Stomach (tissue), 9 donors: Measurements from ENCODE around the gene MYL11. TPM values are rescaled to one million over a fixed set of nuclear protein-coding genes. Genes with fewer than 3 reads are reported as not detected.
A peak's percentile ranks its signal among the peaks of the same experiment; 100 is the strongest.

Source experiments
- DNase-seq, 2 donors: peaks; one replicate each; pipeline versions ENCODE4 v3.0.0 to v3.0.0-alpha.2; 2013 to 2019
- H3K27ac ChIP-seq, 5 donors: fragments of 200-600 bp in 4 of 5; sonication (generic) in 4 of 5; one replicate each; pipeline ENCODE4 v1.5.1; 2013 to 2019; ENCODE audit warnings: mild to moderate bottlenecking in 1 of 5, moderate library complexity in 1 of 5
- H3K27me3 ChIP-seq, 3 donors: fragments of 200-600 bp; sonication (generic); one replicate each; pipeline ENCODE4 v1.5.1; 2017 to 2019; ENCODE audit warnings: mixed run types in 1 of 3
- H3K36me3 ChIP-seq, 4 donors: fragments of 200-600 bp; sonication (generic); 1 replicate in 3 of 4; 2 replicates in 1 of 4; pipeline ENCODE4 v1.5.1; 2016 to 2019
- H3K4me1 ChIP-seq, 4 donors: fragments of 200-600 bp; sonication (generic); one replicate each; pipeline ENCODE4 v1.5.1; 2016 to 2019
- H3K4me3 ChIP-seq, 4 donors: fragments of 200-600 bp; sonication (generic) in 3 of 4; one replicate each; pipeline ENCODE4 v1.5.1; 2016 to 2019; ENCODE audit warnings: mild to moderate bottlenecking in 1 of 4
- H3K9me3 ChIP-seq, 4 donors: fragments of 200-600 bp; sonication (generic); one replicate each; pipeline ENCODE4 v1.5.1; 2016 to 2019
- CTCF ChIP-seq, 7 experiments: fragments of 450-650 bp in 4 of 7; fragments of 200-600 bp in 3 of 7; sonication (generic) in 3 of 7; IDR thresholded peaks; one replicate each; pipeline ENCODE4 v1.5.1; 2016 to 2019; ENCODE audit warnings: antibody characterized with exemption in 7 of 7, control low read depth in 2 of 7, mild to moderate bottlenecking in 1 of 7
- EP300 ChIP-seq: sonication (generic); formaldehyde crosslinking; IDR thresholded peaks from one replicate; pipeline ENCODE4 v1.6.1; 2017; ENCODE audit warnings: antibody characterized with exemption
- POLR2A ChIP-seq, 4 donors: fragments of 450-650 bp; IDR thresholded peaks; one replicate each; pipeline ENCODE4 v1.6.1; 2016; ENCODE audit warnings: antibody characterized with exemption in 4 of 4, control low read depth in 2 of 4, mild to moderate bottlenecking in 1 of 4, moderate library complexity in 1 of 4
- POLR2AphosphoS5 ChIP-seq, 3 donors: sonication (generic); formaldehyde crosslinking; IDR thresholded peaks; one replicate each; pipeline ENCODE4 v1.6.1; 2016; ENCODE audit warnings: antibody characterized with exemption in 3 of 3
- WGBS, 5 donors: extraction: QIAGEN DNeasy Blood & Tissue Kit in 3 of 5; methylation state at CpG; one replicate each; pipeline versions ENCODE4 v1.1.5 to v1.1.7; 2013 to 2018; 5-methylcytosine and 5-hydroxymethylcytosine counted together
- intact Hi-C: fragments of 100-400 bp; cut with DNase I; formaldehyde crosslinking; loops from one replicate; pipeline ENCODE4 v1.15.1; 2023; ENCODE audit warnings: low total_unique reads
- polyA plus RNA-seq, 3 donors: library from polyadenylated mRNA; stranded (reverse); fragments of 200-250 nt; gene quantifications; one replicate each; pipeline ENCODE4 v1.2.3, GENCODE V29; 2013
- total RNA-seq, 5 donors: library from RNA; depleted of rRNA; stranded (reverse); fragments of >200 nt; gene quantifications; one replicate each; pipeline versions ENCODE4 v1.1.0 to v1.2.3, GENCODE V29; 2014 to 2016
- donor health status: healthy with polysubstance abuse.
- donor health status: Bipolar disorder and iron deficiency.
- donor health status: healthy.

MYL11 gene
- total and polyA plus RNA-seq, 8 donors: 1.6 to 4.7 TPM; not detected in 6

- Histone ChIP-seq H3K36me3 (peaks cover 9 to 30% (median 15%) of the 10 kb centered on the region in 4 donors), H3K27ac (peak overlapping the region in 1 of 5 donors; percentile 0), H3K9me3 (no peaks in the 10 kb centered on the region), H3K27me3 (no peaks in the 10 kb centered on the region), H3K4me3 (no peak overlapping the region), H3K4me1 (peaks cover 23 to 35% (median 28%) of the 10 kb centered on the region in 4 donors)
- TF ChIP-seq CTCF (IDR thresholded peaks at IDR 0.05) (no peak), EP300 (no peak), POLR2AphosphoS5 (IDR thresholded peaks at IDR 0.05) (no peak), POLR2A (IDR thresholded peaks at IDR 0.05) (no peak)
- DNase-seq: no peak
- intact Hi-C loops: loop anchor here (10.0 kb wide), 1 partner anchor 48 kb away; no protein-coding TSS in a partner anchor
- WGBS, 5 donors: 86 to 92% (median 90%) methylated on average over 6 of the region's 6 CpGs
Observed at GRCh38 chr16:30413112-30413806, 38.7 kb downstream of the MYL11 start.

GRCh38 chr16:30414159-30414558 is 39.6 kb downstream of the MYL11 start:
- TF ChIP-seq EP300 (no peak), POLR2A (IDR thresholded peaks at IDR 0.05) (no peak), POLR2AphosphoS5 (IDR thresholded peaks at IDR 0.05) (no peak), CTCF (IDR thresholded peaks at IDR 0.05) (no peak)
- Histone ChIP-seq H3K9me3 (no peaks in the 10 kb centered on the region), H3K27me3 (no peaks in the 10 kb centered on the region), H3K4me3 (no peak overlapping the region), H3K36me3 (peaks cover 9 to 30% (median 15%) of the 10 kb centered on the region in 4 donors), H3K4me1 (peaks cover 14 to 31% (median 25%) of the 10 kb centered on the region in 4 donors), H3K27ac (peak overlapping the region in 1 of 5 donors; percentile 0)
- intact Hi-C loops: loop anchor here (10.0 kb wide), 1 partner anchor 49 kb away; no protein-coding TSS in a partner anchor
- WGBS, 5 donors: 88 to 91% (median 90%) methylated on average over 5 of the region's 5 CpGs
- no peak for DNase-seq

GRCh38 chr16:30416047-30416603 is 41.5 kb downstream of the MYL11 start:
- Histone ChIP-seq H3K4me3 (no peak overlapping the region), H3K27ac (peak overlapping the region in 1 of 5 donors; percentile 46), H3K27me3 (no peaks in the 10 kb centered on the region), H3K9me3 (no peaks in the 10 kb centered on the region), H3K4me1 (peaks cover 7 to 16% (median 16%) of the 10 kb centered on the region in 4 donors), H3K36me3 (peaks cover 7 to 42% (median 25%) of the 10 kb centered on the region in 4 donors)
- WGBS, 5 donors: 85 to 93% (median 89%) methylated on average over 4 of the region's 4 CpGs
- TF ChIP-seq EP300: no peak
- TF ChIP-seq POLR2A (IDR thresholded peaks at IDR 0.05): no peak
- TF ChIP-seq POLR2AphosphoS5 (IDR thresholded peaks at IDR 0.05): no peak
- TF ChIP-seq CTCF (IDR thresholded peaks at IDR 0.05): no peak
- intact Hi-C loops: loop anchor here (10.0 kb wide), 1 partner anchor 51 kb away; no protein-coding TSS in a partner anchor
- DNase-seq: no peak

- no peak for DNase-seq
- peaks cover 7 to 16% (median 16%) of the 10 kb centered on the region in 4 donors for H3K4me1 ChIP-seq
- no peak for TF ChIP-seq CTCF (IDR thresholded peaks at IDR 0.05)
- TF ChIP-seq POLR2A (IDR thresholded peaks at IDR 0.05): no peak
- no peak for TF ChIP-seq EP300
- TF ChIP-seq POLR2AphosphoS5 (IDR thresholded peaks at IDR 0.05): no peak
- H3K27ac ChIP-seq: peak overlapping the region; percentile 84 to 96 (median 94)
- intact Hi-C loops: loop anchor here (10.0 kb wide), 1 partner anchor 52 kb away; no protein-coding TSS in a partner anchor
- 53 to 60% (median 58%) methylated on average over 17 to 18 of the region's 18 CpGs for WGBS, 5 donors
- H3K4me3 ChIP-seq: peak overlapping the region; percentile 62 to 65 (median 64)
- H3K9me3 ChIP-seq: no peaks in the 10 kb centered on the region
- no peaks in the 10 kb centered on the region for H3K27me3 ChIP-seq
- H3K36me3 ChIP-seq: peaks cover 0 to 42% (median 25%) of the 10 kb centered on the region in 4 donors
Observed at GRCh38 chr16:30416624-30417528, 42.3 kb downstream of the MYL11 start.
